Measurements from ENCODE around the gene IL22. TPM values are rescaled to one million over a fixed set of nuclear protein-coding genes. Genes with fewer than 3 reads are reported as not detected.

IL22 gene
- total RNA-seq, 1 donor from 2014 or later = not detected

DNA sequence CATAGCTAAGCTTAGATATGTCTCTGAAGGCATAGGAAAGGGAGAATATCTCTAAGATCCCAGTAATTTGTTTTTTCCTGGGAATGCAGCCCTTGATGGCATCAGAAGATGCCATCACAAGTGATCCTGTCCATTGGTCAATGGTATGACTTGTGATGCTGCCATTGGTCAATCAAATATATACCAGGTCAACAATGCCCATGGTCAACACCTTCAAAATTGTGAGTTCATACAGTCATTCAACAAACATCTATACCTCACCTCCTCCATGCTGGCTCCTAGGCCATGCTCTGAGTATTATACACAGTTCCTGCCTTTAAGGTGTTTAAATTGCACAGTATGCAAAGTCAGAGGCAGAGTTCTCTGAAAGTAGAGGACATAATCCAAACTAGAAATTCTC is 19.3 kb upstream of the IL22 start:
- Mint-ChIP-seq H3K9me3 (ENCODE audit: unreplicated experiment) (no peaks in the 10 kb centered on the region), H3K27me3 (ENCODE audit: unreplicated experiment) (no peaks in the 10 kb centered on the region), H3K36me3 (ENCODE audit: unreplicated experiment) (no peaks in the 10 kb centered on the region), H3K27ac (ENCODE audit: unreplicated experiment) (no peak overlapping the region), H3K4me3 (ENCODE audit: unreplicated experiment) (no peak overlapping the region), H3K4me1 (ENCODE audit: low read depth, unreplicated experiment) (no peaks in the 10 kb centered on the region)
- no peak for DNase-seq
- TF ChIP-seq, protein P1, sequence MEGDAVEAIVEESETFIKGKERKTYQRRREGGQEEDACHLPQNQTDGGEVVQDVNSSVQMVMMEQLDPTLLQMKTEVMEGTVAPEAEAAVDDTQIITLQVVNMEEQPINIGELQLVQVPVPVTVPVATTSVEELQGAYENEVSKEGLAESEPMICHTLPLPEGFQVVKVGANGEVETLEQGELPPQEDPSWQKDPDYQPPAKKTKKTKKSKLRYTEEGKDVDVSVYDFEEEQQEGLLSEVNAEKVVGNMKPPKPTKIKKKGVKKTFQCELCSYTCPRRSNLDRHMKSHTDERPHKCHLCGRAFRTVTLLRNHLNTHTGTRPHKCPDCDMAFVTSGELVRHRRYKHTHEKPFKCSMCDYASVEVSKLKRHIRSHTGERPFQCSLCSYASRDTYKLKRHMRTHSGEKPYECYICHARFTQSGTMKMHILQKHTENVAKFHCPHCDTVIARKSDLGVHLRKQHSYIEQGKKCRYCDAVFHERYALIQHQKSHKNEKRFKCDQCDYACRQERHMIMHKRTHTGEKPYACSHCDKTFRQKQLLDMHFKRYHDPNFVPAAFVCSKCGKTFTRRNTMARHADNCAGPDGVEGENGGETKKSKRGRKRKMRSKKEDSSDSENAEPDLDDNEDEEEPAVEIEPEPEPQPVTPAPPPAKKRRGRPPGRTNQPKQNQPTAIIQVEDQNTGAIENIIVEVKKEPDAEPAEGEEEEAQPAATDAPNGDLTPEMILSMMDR (IDR thresholded peaks at IDR 0.05; ENCODE audit: partially characterized antibody, unreplicated experiment) = no peak

DNA sequence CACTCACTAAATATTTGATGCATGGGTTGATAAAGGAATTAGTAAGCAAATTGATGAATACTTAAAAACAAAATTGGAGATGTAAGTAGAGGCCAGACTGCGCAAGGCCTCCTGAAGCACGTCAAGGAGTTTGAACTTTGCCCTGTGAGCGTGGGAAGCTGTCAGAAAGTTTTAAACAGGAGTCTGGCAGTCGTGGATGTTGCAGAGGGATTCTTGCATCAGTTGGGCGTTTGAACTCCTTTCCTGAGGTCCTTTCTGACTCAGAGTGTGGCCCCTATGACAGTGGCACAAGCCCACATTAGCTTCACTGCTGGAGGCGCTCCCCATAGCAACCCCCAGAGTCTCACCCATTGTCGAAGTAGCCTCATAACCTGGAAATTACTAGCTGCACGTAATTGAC is 17.9 kb upstream of the IL22 start:
- Mint-ChIP-seq H3K4me3 (ENCODE audit: unreplicated experiment) (no peak overlapping the region), H3K36me3 (ENCODE audit: unreplicated experiment) (no peaks in the 10 kb centered on the region), H3K27me3 (ENCODE audit: unreplicated experiment) (no peaks in the 10 kb centered on the region), H3K4me1 (ENCODE audit: low read depth, unreplicated experiment) (no peaks in the 10 kb centered on the region), H3K9me3 (ENCODE audit: unreplicated experiment) (no peaks in the 10 kb centered on the region), H3K27ac (ENCODE audit: unreplicated experiment) (no peak overlapping the region)
- TF ChIP-seq, protein P1 (IDR thresholded peaks at IDR 0.05; ENCODE audit: partially characterized antibody, unreplicated experiment) = no peak
- DNase-seq = no peak

DNA sequence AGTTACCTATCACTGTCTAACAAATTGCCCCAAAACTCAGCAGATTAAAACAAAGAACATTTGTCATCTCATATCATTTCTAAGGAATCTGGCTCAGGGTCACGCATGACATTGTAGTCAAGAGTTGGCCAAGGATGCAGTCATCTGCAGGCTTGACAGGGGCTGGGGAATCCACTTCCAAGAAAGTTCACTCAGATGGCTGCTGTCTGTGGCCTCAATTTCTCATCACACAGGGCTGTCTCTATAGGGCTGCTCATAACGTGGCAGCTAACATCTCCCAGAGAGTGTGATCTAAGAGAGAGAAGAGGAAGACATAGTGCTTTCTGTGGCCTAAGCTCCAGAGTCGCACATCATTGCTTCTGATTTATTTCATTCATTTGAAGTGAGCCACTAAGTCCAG is 17.0 kb upstream of the IL22 start:
- H3K4me1 Mint-ChIP-seq (ENCODE audit: low read depth, unreplicated experiment) = no peaks in the 10 kb centered on the region
- H3K36me3 Mint-ChIP-seq (ENCODE audit: unreplicated experiment) = no peaks in the 10 kb centered on the region
- TF ChIP-seq, protein P1 (IDR thresholded peaks at IDR 0.05; ENCODE audit: partially characterized antibody, unreplicated experiment) = no peak
- DNase-seq = no peak
- H3K27me3 Mint-ChIP-seq (ENCODE audit: unreplicated experiment) = no peaks in the 10 kb centered on the region
- H3K27ac Mint-ChIP-seq (ENCODE audit: unreplicated experiment) = no peak overlapping the region
- no peaks in the 10 kb centered on the region for H3K9me3 Mint-ChIP-seq (ENCODE audit: unreplicated experiment)
- H3K4me3 Mint-ChIP-seq (ENCODE audit: unreplicated experiment) = no peak overlapping the region

DNA sequence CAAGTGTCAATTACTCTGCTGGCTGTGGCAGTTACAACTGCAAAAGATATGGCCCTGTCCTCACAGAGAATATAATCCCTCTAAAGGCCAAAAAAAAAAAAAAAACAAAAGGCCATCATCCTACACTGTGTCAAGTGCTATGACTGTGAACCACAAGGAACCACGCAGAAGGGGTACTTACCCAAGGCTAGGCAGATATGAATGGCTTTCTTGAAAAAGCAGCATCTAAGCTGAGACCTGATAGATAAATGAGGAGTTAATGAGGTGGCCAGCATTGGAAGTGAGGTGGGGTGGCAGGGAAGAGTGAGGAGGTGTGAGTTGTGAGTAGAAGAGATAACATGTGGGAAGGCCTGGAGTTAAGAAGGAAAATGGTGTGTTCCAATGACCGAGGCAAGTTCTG is 16.4 kb upstream of the IL22 start:
- DNase-seq = no peak
- Mint-ChIP-seq H3K4me3 (ENCODE audit: unreplicated experiment) (no peak overlapping the region), H3K27me3 (ENCODE audit: unreplicated experiment) (no peaks in the 10 kb centered on the region), H3K36me3 (ENCODE audit: unreplicated experiment) (no peaks in the 10 kb centered on the region), H3K9me3 (ENCODE audit: unreplicated experiment) (no peaks in the 10 kb centered on the region), H3K4me1 (ENCODE audit: low read depth, unreplicated experiment) (no peaks in the 10 kb centered on the region), H3K27ac (ENCODE audit: unreplicated experiment) (no peak overlapping the region)
- TF ChIP-seq, protein P1 (IDR thresholded peaks at IDR 0.05; ENCODE audit: partially characterized antibody, unreplicated experiment) = no peak

DNA sequence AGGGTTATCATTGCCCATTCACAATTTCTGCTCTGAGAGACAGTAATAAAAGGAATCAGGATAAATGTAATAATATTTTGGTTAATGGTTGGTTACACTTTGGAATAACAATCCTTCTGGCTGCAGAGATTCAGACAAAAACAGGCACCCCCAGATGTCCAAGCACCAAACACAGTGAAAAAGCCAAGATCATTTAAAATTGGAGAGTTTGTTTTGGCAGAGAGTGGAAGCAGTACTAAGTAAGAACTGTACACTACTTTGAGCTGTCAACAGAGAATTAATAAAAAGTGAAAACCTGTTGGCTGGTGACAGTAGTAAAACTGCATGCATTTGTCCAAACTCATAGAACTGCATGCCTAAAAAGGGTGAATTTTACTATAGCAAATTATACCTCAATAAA is 15.6 kb upstream of the IL22 start:
- TF ChIP-seq, protein P1 (IDR thresholded peaks at IDR 0.05; ENCODE audit: partially characterized antibody, unreplicated experiment) = no peak
- H3K36me3 Mint-ChIP-seq (ENCODE audit: unreplicated experiment) = no peaks in the 10 kb centered on the region
- H3K27me3 Mint-ChIP-seq (ENCODE audit: unreplicated experiment) = no peaks in the 10 kb centered on the region
- DNase-seq = no peak
- no peaks in the 10 kb centered on the region for H3K4me1 Mint-ChIP-seq (ENCODE audit: low read depth, unreplicated experiment)
- no peaks in the 10 kb centered on the region for H3K9me3 Mint-ChIP-seq (ENCODE audit: unreplicated experiment)
- H3K27ac Mint-ChIP-seq (ENCODE audit: unreplicated experiment) = no peak overlapping the region
- no peak overlapping the region for H3K4me3 Mint-ChIP-seq (ENCODE audit: unreplicated experiment)

Measured in glutamatergic neuron (in vitro differentiated cells).